Thyroid gland (tissue), 4 donors: ENCODE data around the gene PRLR. TPM values are rescaled to one million over a fixed set of nuclear protein-coding genes. Genes with fewer than 3 reads are reported as not detected.

Experiments used
- DNase-seq, 2 donors: peaks; one replicate each; pipeline ENCODE4 v3.0.0-alpha.2; 2019
- H3K27ac ChIP-seq, 3 donors: fragments of 200-600 bp; sonication (generic); 1 replicate in 2 of 3; 2 replicates in 1 of 3; pipeline ENCODE4 v1.5.1; 2016 to 2019; ENCODE audit warnings: mild to moderate bottlenecking in 1 of 3, moderate library complexity in 1 of 3
- H3K27me3 ChIP-seq: fragments of 200-600 bp; sonication (generic); one replicate; pipeline ENCODE4 v1.5.1; 2019
- H3K36me3 ChIP-seq, 2 donors: fragments of 200-600 bp; sonication (generic); one replicate each; pipeline ENCODE4 v1.5.1; 2016 to 2019
- H3K4me1 ChIP-seq, 2 donors: fragments of 200-600 bp; sonication (generic); one replicate each; pipeline ENCODE4 v1.5.1; 2017 to 2019
- H3K4me3 ChIP-seq, 3 donors: fragments of 200-600 bp; sonication (generic); replicated peaks in 1 of 3; 1 replicate in 2 of 3; 2 replicates in 1 of 3; pipeline ENCODE4 v1.5.1; 2016; ENCODE audit warnings: mild to moderate bottlenecking in 1 of 3
- H3K9me3 ChIP-seq: fragments of 200-600 bp; sonication (generic); one replicate; pipeline ENCODE4 v1.5.1; 2017
- CTCF ChIP-seq, 6 experiments: fragments of 200-600 bp in 3 of 6; fragments of 450-650 bp in 3 of 6; sonication (generic) in 3 of 6; IDR thresholded peaks; one replicate each; pipeline ENCODE4 v1.5.1; 2016 to 2019; ENCODE audit warnings: antibody characterized with exemption in 6 of 6, mild to moderate bottlenecking in 2 of 6, inconsistent platforms in 1 of 6, moderate library complexity in 1 of 6
- POLR2A ChIP-seq, 2 donors: fragments of 450-650 bp; IDR thresholded peaks; one replicate each; pipeline ENCODE4 v1.6.1; 2017; ENCODE audit warnings: antibody characterized with exemption in 2 of 2, mild to moderate bottlenecking in 2 of 2, moderate library complexity in 1 of 2
- WGBS, 2 donors: methylation state at CpG; one replicate each; pipeline ENCODE4 v1.1.5; 2017; 5-methylcytosine and 5-hydroxymethylcytosine counted together
- intact Hi-C: fragments of 100-400 bp; cut with DNase I; formaldehyde crosslinking; loops from one replicate; pipeline ENCODE4 v1.15.1; 2023
- total RNA-seq, 4 donors: library from RNA; depleted of rRNA; stranded (reverse); fragments of >200 nt; gene quantifications; one replicate each; pipeline ENCODE4 v1.2.3, GENCODE V29; 2016

Gene PRLR
- total RNA-seq, 4 donors from 2014 or later = 0.20 to 1.7 (median 0.22) TPM; not detected in 1

GRCh38 chr5:35212122-35212982, 17.9 kb downstream of the PRLR start:
- no peak for DNase-seq
- Histone ChIP-seq H3K27me3 (no peaks in the 10 kb centered on the region), H3K27ac (no peak overlapping the region), H3K4me1 (no peaks in the 10 kb centered on the region), H3K4me3 (no peak overlapping the region), H3K36me3 (no peaks in the 10 kb centered on the region), H3K9me3 (no peaks in the 10 kb centered on the region)
- WGBS, 2 donors = 62 to 63% methylated on average over 3 of the region's 3 CpGs
- intact Hi-C loops = no loop called here
- TF ChIP-seq CTCF (IDR thresholded peaks at IDR 0.05) (no peak), POLR2A (IDR thresholded peaks at IDR 0.05) (no peak)

GRCh38 chr5:35209862-35210261, 20.4 kb downstream of the PRLR start:
- Histone ChIP-seq H3K36me3 (no peaks in the 10 kb centered on the region), H3K4me1 (no peaks in the 10 kb centered on the region), H3K9me3 (no peaks in the 10 kb centered on the region), H3K4me3 (no peak overlapping the region), H3K27me3 (no peaks in the 10 kb centered on the region), H3K27ac (no peak overlapping the region)
- TF ChIP-seq POLR2A (IDR thresholded peaks at IDR 0.05) = no peak
- TF ChIP-seq CTCF (IDR thresholded peaks at IDR 0.05) = no peak
- intact Hi-C loops = no loop called here
- DNase-seq = no peak
- 71 to 85% methylated on average over 3 of the region's 3 CpGs for WGBS, 2 donors

GRCh38 chr5:35205606-35206005, 24.7 kb downstream of the PRLR start:
- no peak overlapping the region for H3K4me3 ChIP-seq
- no peak overlapping the region for H3K27ac ChIP-seq
- no peaks in the 10 kb centered on the region for H3K9me3 ChIP-seq
- DNase-seq = no peak
- no peaks in the 10 kb centered on the region for H3K4me1 ChIP-seq
- intact Hi-C loops = no loop called here
- 85 to 87% methylated on average over 1 of the region's 1 CpG for WGBS, 2 donors
- H3K27me3 ChIP-seq = no peaks in the 10 kb centered on the region
- H3K36me3 ChIP-seq = no peaks in the 10 kb centered on the region
- TF ChIP-seq POLR2A (IDR thresholded peaks at IDR 0.05) = no peak

GRCh38 chr5:35205186-35205585, 25.1 kb downstream of the PRLR start:
- Histone ChIP-seq H3K27ac (no peak overlapping the region), H3K4me1 (no peaks in the 10 kb centered on the region), H3K27me3 (no peaks in the 10 kb centered on the region), H3K4me3 (no peak overlapping the region), H3K36me3 (no peaks in the 10 kb centered on the region), H3K9me3 (no peaks in the 10 kb centered on the region)
- no peak for TF ChIP-seq CTCF (IDR thresholded peaks at IDR 0.05)
- TF ChIP-seq POLR2A (IDR thresholded peaks at IDR 0.05) = no peak
- no peak for DNase-seq
- 74 to 76% methylated on average over 2 of the region's 2 CpGs for WGBS, 2 donors
- intact Hi-C loops = no loop called here

GRCh38 chr5:35203403-35203802, 26.9 kb downstream of the PRLR start:
- Histone ChIP-seq H3K27me3 (no peaks in the 10 kb centered on the region), H3K27ac (no peak overlapping the region), H3K36me3 (no peaks in the 10 kb centered on the region), H3K4me1 (peaks cover 5 to 7% of the 10 kb centered on the region in 2 donors), H3K4me3 (no peak overlapping the region), H3K9me3 (no peaks in the 10 kb centered on the region)
- intact Hi-C loops = no loop called here
- WGBS, 2 donors = 91% methylated on average over 1 of the region's 1 CpG
- no peak for DNase-seq
- TF ChIP-seq CTCF (IDR thresholded peaks at IDR 0.05) = no peak
- TF ChIP-seq POLR2A (IDR thresholded peaks at IDR 0.05) = no peak
